ENCODE results near the gene FAM9C. TPM values are rescaled to one million over a fixed set of nuclear protein-coding genes. Genes with fewer than 3 reads are reported as not detected.

FAM9C gene
- total RNA-seq, 4 donors from 2014 or later, result 0.57 to 1.6 TPM; not detected in 2

DNA sequence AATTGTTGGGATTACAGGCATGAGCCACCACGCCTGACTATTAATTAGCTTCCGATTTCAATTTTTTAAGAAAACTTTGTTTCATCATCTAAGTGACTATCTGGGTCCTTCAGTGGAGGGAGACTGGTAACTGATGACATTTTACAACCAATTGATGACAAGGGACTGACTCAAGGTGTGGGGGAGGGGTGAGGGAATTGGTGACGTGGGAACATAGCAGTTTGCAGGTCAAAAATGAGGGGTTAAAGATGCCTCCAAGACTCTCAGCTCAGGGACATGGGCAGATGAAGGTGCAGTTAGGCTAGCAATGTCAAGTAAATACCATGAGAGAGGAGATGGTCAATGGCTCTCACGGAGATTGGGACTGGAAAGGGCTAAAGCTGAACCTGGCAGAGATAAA is 5.7 kb upstream of the FAM9C start:
- Histone ChIP-seq H3K4me1 (no peaks in the 10 kb centered on the region), H3K36me3 (no peaks in the 10 kb centered on the region), H3K27ac (no peak overlapping the region), H3K9me3 (no peaks in the 10 kb centered on the region), H3K4me3 (no peak overlapping the region), H3K27me3 (no peaks in the 10 kb centered on the region)
- TF ChIP-seq POLR2A (IDR thresholded peaks at IDR 0.05), result no peak
- TF ChIP-seq, protein P1, sequence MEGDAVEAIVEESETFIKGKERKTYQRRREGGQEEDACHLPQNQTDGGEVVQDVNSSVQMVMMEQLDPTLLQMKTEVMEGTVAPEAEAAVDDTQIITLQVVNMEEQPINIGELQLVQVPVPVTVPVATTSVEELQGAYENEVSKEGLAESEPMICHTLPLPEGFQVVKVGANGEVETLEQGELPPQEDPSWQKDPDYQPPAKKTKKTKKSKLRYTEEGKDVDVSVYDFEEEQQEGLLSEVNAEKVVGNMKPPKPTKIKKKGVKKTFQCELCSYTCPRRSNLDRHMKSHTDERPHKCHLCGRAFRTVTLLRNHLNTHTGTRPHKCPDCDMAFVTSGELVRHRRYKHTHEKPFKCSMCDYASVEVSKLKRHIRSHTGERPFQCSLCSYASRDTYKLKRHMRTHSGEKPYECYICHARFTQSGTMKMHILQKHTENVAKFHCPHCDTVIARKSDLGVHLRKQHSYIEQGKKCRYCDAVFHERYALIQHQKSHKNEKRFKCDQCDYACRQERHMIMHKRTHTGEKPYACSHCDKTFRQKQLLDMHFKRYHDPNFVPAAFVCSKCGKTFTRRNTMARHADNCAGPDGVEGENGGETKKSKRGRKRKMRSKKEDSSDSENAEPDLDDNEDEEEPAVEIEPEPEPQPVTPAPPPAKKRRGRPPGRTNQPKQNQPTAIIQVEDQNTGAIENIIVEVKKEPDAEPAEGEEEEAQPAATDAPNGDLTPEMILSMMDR (IDR thresholded peaks at IDR 0.05), result no peak
- DNase-seq, result no peak

- Histone ChIP-seq H3K27me3 (no peaks in the 10 kb centered on the region), H3K9me3 (no peaks in the 10 kb centered on the region), H3K36me3 (no peaks in the 10 kb centered on the region), H3K27ac (peak overlapping the region in 1 of 4 donors; percentile 45), H3K4me3 (no peak overlapping the region), H3K4me1 (no peaks in the 10 kb centered on the region)
- DNase-seq, result no peak
- TF ChIP-seq, protein P1 (IDR thresholded peaks at IDR 0.05), result no peak
- TF ChIP-seq POLR2A (IDR thresholded peaks at IDR 0.05), result no peak
Observed at GRCh38 chrX:13048280-13048679, 3.9 kb upstream of the FAM9C start.

- Histone ChIP-seq H3K27ac (peak overlapping the region in 1 of 4 donors; percentile 45), H3K4me3 (no peak overlapping the region), H3K27me3 (no peaks in the 10 kb centered on the region), H3K9me3 (no peaks in the 10 kb centered on the region), H3K36me3 (no peaks in the 10 kb centered on the region), H3K4me1 (no peaks in the 10 kb centered on the region)
- TF ChIP-seq POLR2A (IDR thresholded peaks at IDR 0.05), result no peak
- TF ChIP-seq, protein P1 (IDR thresholded peaks at IDR 0.05), result no peak
- DNase-seq, result no peak
Observed at GRCh38 chrX:13047759-13048158, 3.3 kb upstream of the FAM9C start.

- Histone ChIP-seq H3K4me3 (no peak overlapping the region), H3K9me3 (no peaks in the 10 kb centered on the region), H3K36me3 (no peaks in the 10 kb centered on the region), H3K4me1 (no peaks in the 10 kb centered on the region), H3K27ac (no peak overlapping the region), H3K27me3 (no peaks in the 10 kb centered on the region)
- DNase-seq, result no peak
- TF ChIP-seq, protein P1 (IDR thresholded peaks at IDR 0.05), result no peak
- no peak for TF ChIP-seq POLR2A (IDR thresholded peaks at IDR 0.05)
Observed at GRCh38 chrX:13046141-13046855, 1.9 kb upstream of the FAM9C start.

GRCh38 chrX:13043938-13044337 is 482 bp downstream of the FAM9C start:
- Histone ChIP-seq H3K27ac (no peak overlapping the region), H3K4me1 (no peaks in the 10 kb centered on the region), H3K36me3 (no peaks in the 10 kb centered on the region), H3K4me3 (no peak overlapping the region), H3K9me3 (no peaks in the 10 kb centered on the region), H3K27me3 (no peaks in the 10 kb centered on the region)
- DNase-seq, result no peak
- TF ChIP-seq POLR2A (IDR thresholded peaks at IDR 0.05), result no peak
- TF ChIP-seq, protein P1 (IDR thresholded peaks at IDR 0.05), result no peak

Data from Peyer's patch (tissue), 4 donors.